Astrocyte (in vitro differentiated cells and primary cell): ENCODE measurements around the gene OR10A2.

ENCODE experiments used
- EZH2 ChIP-seq: IDR thresholded peaks from 2 replicates; pipeline ENCODE4 v1.6.1; 2012; ENCODE audit warnings: mild to moderate bottlenecking, low read length, inconsistent platforms; ENCODE audit not compliant: insufficient read depth
- TF ChIP-seq, protein P1 (sequence below): IDR thresholded peaks from 2 replicates; pipeline ENCODE4 v1.5.1; 2011; ENCODE audit warnings: low read depth, mild to moderate bottlenecking, inconsistent platforms, low read length, moderate library complexity; ENCODE audit not compliant: insufficient read depth

DNA sequence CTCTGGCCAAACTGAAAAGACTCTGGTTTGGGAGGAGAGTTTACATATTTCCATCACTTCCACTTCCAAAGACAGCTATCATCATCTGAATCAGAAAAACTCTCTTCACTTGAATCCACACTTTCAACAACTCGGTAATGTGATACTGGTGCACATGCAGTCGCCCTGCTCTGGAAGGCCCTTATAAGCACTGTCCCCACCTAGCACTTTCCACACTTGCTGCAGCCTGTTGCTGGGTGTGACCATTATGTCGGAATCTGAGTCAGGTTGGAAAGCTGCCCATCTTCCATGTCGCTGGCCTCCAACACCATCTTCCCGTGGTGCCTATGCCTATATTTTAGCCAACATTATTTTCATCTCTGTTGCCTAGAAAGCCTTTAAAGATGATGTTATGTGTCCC lies 18.5 kb upstream of the OR10A2 start:
- no peak for TF ChIP-seq EZH2
- TF ChIP-seq, protein P1, sequence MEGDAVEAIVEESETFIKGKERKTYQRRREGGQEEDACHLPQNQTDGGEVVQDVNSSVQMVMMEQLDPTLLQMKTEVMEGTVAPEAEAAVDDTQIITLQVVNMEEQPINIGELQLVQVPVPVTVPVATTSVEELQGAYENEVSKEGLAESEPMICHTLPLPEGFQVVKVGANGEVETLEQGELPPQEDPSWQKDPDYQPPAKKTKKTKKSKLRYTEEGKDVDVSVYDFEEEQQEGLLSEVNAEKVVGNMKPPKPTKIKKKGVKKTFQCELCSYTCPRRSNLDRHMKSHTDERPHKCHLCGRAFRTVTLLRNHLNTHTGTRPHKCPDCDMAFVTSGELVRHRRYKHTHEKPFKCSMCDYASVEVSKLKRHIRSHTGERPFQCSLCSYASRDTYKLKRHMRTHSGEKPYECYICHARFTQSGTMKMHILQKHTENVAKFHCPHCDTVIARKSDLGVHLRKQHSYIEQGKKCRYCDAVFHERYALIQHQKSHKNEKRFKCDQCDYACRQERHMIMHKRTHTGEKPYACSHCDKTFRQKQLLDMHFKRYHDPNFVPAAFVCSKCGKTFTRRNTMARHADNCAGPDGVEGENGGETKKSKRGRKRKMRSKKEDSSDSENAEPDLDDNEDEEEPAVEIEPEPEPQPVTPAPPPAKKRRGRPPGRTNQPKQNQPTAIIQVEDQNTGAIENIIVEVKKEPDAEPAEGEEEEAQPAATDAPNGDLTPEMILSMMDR, result no peak
